Kidney epithelial cell (primary cell): ENCODE data around the gene RPL26. TPM values are rescaled to one million over a fixed set of nuclear protein-coding genes. Genes with fewer than 3 reads are reported as not detected.

ENCODE experiments used
- DNase-seq: peaks from one replicate; pipeline ENCODE4 v3.0.0-alpha.2; 2010; ENCODE audit warnings: low read depth
- H3K27me3 ChIP-seq: 2 replicates; pipeline ENCODE4 v1.6.0; 2011; ENCODE audit warnings: low read length; ENCODE audit not compliant: control insufficient read depth, insufficient read depth
- H3K36me3 ChIP-seq: 2 replicates; pipeline ENCODE4 v1.5.1; 2011; ENCODE audit warnings: low read length; ENCODE audit not compliant: control insufficient read depth, insufficient read depth
- H3K4me3 ChIP-seq: 2 replicates; pipeline ENCODE4 v1.5.1; 2011; ENCODE audit warnings: low read depth, mild to moderate bottlenecking, control low read depth, low read length
- CTCF ChIP-seq: IDR thresholded peaks from 2 replicates; pipeline ENCODE4 v1.5.1; 2011; ENCODE audit warnings: mild to moderate bottlenecking, moderate library complexity, low read length, control low read depth, inconsistent platforms; ENCODE audit not compliant: insufficient read depth, poor library complexity, severe bottlenecking
- total RNA-seq: library from RNA; depleted of rRNA; stranded (reverse); fragments of >200 nt; gene quantifications from 2 replicates; pipeline ENCODE4 v1.2.3, GENCODE V29; 2015

RPL26 gene
- total RNA-seq, 1 donor from 2014 or later: 6,972 TPM

- H3K4me3 ChIP-seq: no peak overlapping the region
- peaks cover 15% of the 10 kb centered on the region for H3K27me3 ChIP-seq
- H3K36me3 ChIP-seq: no peaks in the 10 kb centered on the region
- no peak for TF ChIP-seq CTCF
- DNase-seq: no peak
These were observed 36.9 kb downstream of the RPL26 start for GRCh38 chr17:8345951-8346665.

- Histone ChIP-seq H3K4me3 (no peak overlapping the region), H3K27me3 (peaks cover 15% of the 10 kb centered on the region), H3K36me3 (no peaks in the 10 kb centered on the region)
- TF ChIP-seq CTCF: no peak
- DNase-seq: no peak
These were observed 37.8 kb downstream of the RPL26 start for GRCh38 chr17:8345052-8345690.

GRCh38 chr17:8341456-8341855 lies 41.5 kb downstream of the RPL26 start:
- Histone ChIP-seq H3K27me3 (peaks cover 11% of the 10 kb centered on the region), H3K4me3 (no peak overlapping the region), H3K36me3 (no peaks in the 10 kb centered on the region)
- no peak for TF ChIP-seq CTCF
- DNase-seq: no peak

- H3K36me3 ChIP-seq: no peaks in the 10 kb centered on the region
- no peak for TF ChIP-seq CTCF
- no peak within 1 kb of the TSS for H3K4me3 ChIP-seq
- H3K27me3 ChIP-seq: no peaks in the 10 kb centered on the region
- DNase-seq: no peak
These were observed 43.5 kb downstream of the RPL26 start, which contains the start of gene ODF4 for GRCh38 chr17:8339540-8339939. ODF4 (plus strand) TSS chr17:8339840; CDS start chr17:8340052, 212 bp downstream.

GRCh38 chr17:8338753-8339140 lies 44.2 kb downstream of the RPL26 start:
- no peak for DNase-seq
- Histone ChIP-seq H3K27me3 (no peaks in the 10 kb centered on the region), H3K4me3 (no peak overlapping the region), H3K36me3 (no peaks in the 10 kb centered on the region)
- no peak for TF ChIP-seq CTCF
